DMS79 treated with DMSO at 0.1 percent for 48 hours (cell line): Measurements from ENCODE around the gene DOCK3.
"Not testable (repeated sequence)": the region's sequence is repeated elsewhere in the genome, so short reads cannot be mapped to it uniquely, and the experiment has no call there.

ENCODE experiments used
- DNase-seq: peaks from one replicate; lab custom pipeline; 2025; lab: John Stamatoyannopoulos, UW

The DOCK3 gene

GRCh38 chr3:50650018-50650417 is 24.7 kb upstream of the DOCK3 start:
- DNase-seq = no peak

GRCh38 chr3:50651445-50651844 is 23.3 kb upstream of the DOCK3 start:
- DNase-seq = no peak

- peak; percentile 11 for DNase-seq
These were observed 22.7 kb upstream of the DOCK3 start for GRCh38 chr3:50651920-50652529.

GRCh38 chr3:50652709-50653108 is 22.0 kb upstream of the DOCK3 start:
- no peak for DNase-seq

GRCh38 chr3:50653937-50654595 is 20.7 kb upstream of the DOCK3 start:
- DNase-seq = no peak

- no peak for DNase-seq
These were observed 19.5 kb upstream of the DOCK3 start for GRCh38 chr3:50655009-50655830.

- no peak for DNase-seq
These were observed 18.1 kb upstream of the DOCK3 start for GRCh38 chr3:50656417-50657195.

GRCh38 chr3:50657407-50657806 is 17.3 kb upstream of the DOCK3 start:
- no peak for DNase-seq

GRCh38 chr3:50657816-50658215 is 16.9 kb upstream of the DOCK3 start:
- no peak for DNase-seq

GRCh38 chr3:50658416-50658815 is 16.3 kb upstream of the DOCK3 start:
- no peak for DNase-seq

- DNase-seq = no peak
These were observed 15.9 kb upstream of the DOCK3 start for GRCh38 chr3:50658831-50659230.

- DNase-seq = no peak
These were observed 14.3 kb upstream of the DOCK3 start for GRCh38 chr3:50660386-50660785.

- DNase-seq = no peak
These were observed 13.3 kb upstream of the DOCK3 start for GRCh38 chr3:50661321-50661837.

- DNase-seq = no peak
These were observed 12.3 kb upstream of the DOCK3 start for GRCh38 chr3:50662408-50662807.

- DNase-seq = no peak
These were observed 9.5 kb upstream of the DOCK3 start for GRCh38 chr3:50665081-50665840.

GRCh38 chr3:50665841-50666115 is 8.9 kb upstream of the DOCK3 start:
- DNase-seq = not testable (repeated sequence)

GRCh38 chr3:50666837-50667236 is 7.9 kb upstream of the DOCK3 start:
- DNase-seq = no peak

GRCh38 chr3:50671331-50671730 is 3.4 kb upstream of the DOCK3 start:
- peak; percentile 90 for DNase-seq

GRCh38 chr3:50672656-50673055 is 2.1 kb upstream of the DOCK3 start:
- peak; percentile 28 for DNase-seq

- DNase-seq = no peak
These were observed 796 bp upstream of the DOCK3 start for GRCh38 chr3:50673931-50674330.

GRCh38 chr3:50675179-50676030 is 678 bp downstream of the DOCK3 start:
- no peak for DNase-seq
